Lung (tissue), 12 donors: ENCODE measurements around the gene AGMO. TPM values are rescaled to one million over a fixed set of nuclear protein-coding genes. Genes with fewer than 3 reads are reported as not detected.
A peak's percentile ranks its signal among the peaks of the same experiment; 100 is the strongest.

Experiments used
- ATAC-seq: fragments of 200-7000 bp; cut with Tn5 transposase; one replicate; pipeline ENCODE4 v1.9.1; 2020; ENCODE audit warnings: moderate number of reproducible peaks; ENCODE audit not compliant: insufficient read depth, low FRiP score
- DNase-seq, 3 donors: peaks; one replicate each; pipeline ENCODE4 v3.0.0-alpha.2; 2013 to 2017
- H3K27ac ChIP-seq, 2 donors: one replicate each; pipeline ENCODE4 v1.5.1; 2013; ENCODE audit warnings: mild to moderate bottlenecking in 2 of 2, moderate library complexity in 2 of 2, control low read depth in 1 of 2, inconsistent platforms in 1 of 2, low read depth in 1 of 2, low read length in 1 of 2
- H3K27me3 ChIP-seq, 3 donors: one replicate each; pipeline ENCODE4 v1.5.1; 2013; ENCODE audit warnings: low read length in 2 of 3; ENCODE audit not compliant: control insufficient read depth in 3 of 3, insufficient read depth in 3 of 3
- H3K36me3 ChIP-seq, 4 donors: one replicate each; pipeline ENCODE4 v1.5.1; 2013; ENCODE audit warnings: low read length in 4 of 4, mild to moderate bottlenecking in 1 of 4, moderate library complexity in 1 of 4; ENCODE audit not compliant: control insufficient read depth in 4 of 4, insufficient read depth in 4 of 4
- H3K4me1 ChIP-seq, 5 donors: one replicate each; pipeline ENCODE4 v1.5.1; 2013; ENCODE audit warnings: low read length in 5 of 5, mild to moderate bottlenecking in 2 of 5, moderate library complexity in 1 of 5; ENCODE audit not compliant: control insufficient read depth in 5 of 5, insufficient read depth in 5 of 5
- H3K4me3 ChIP-seq: one replicate; pipeline ENCODE4 v1.5.1; 2013; ENCODE audit warnings: mild to moderate bottlenecking, control low read depth, moderate library complexity
- H3K9ac ChIP-seq, 2 donors: one replicate each; pipeline ENCODE4 v1.5.1; 2013; ENCODE audit warnings: low read length in 2 of 2, control low read depth in 1 of 2; ENCODE audit not compliant: insufficient read depth in 1 of 2
- H3K9me3 ChIP-seq, 4 donors: one replicate each; pipeline ENCODE4 v1.5.1; 2013; ENCODE audit warnings: low read length in 3 of 4, mild to moderate bottlenecking in 1 of 4, moderate library complexity in 1 of 4; ENCODE audit not compliant: control insufficient read depth in 4 of 4, insufficient read depth in 3 of 4
- CTCF ChIP-seq: IDR thresholded peaks from 2 replicates; pipeline ENCODE4 v1.5.1; 2012; ENCODE audit warnings: mild to moderate bottlenecking; ENCODE audit errors: control extremely low read depth, extremely low read depth
- WGBS, 2 donors: extraction: QIAGEN DNeasy Blood & Tissue Kit; methylation state at CpG; one replicate each; pipeline ENCODE4 v1.1.7; 2013; 5-methylcytosine and 5-hydroxymethylcytosine counted together
- polyA plus RNA-seq, 2 donors: library from polyadenylated mRNA; stranded (reverse); fragments of 200-250 nt; gene quantifications; one replicate each; pipeline ENCODE4 v1.2.1, GENCODE V29; 2013
- total RNA-seq, 2 donors: library from RNA; depleted of rRNA in 1 of 2; stranded (reverse); fragments of >200 nt in 1 of 2; gene quantifications; one replicate each; pipeline ENCODE4 v1.2.1, GENCODE V29; 2014 to 2021
- donor health status: control.
- donor health status: control.
- donor health status: Bipolar disorder and iron deficiency.
- donor health status: healthy.
- donor health status: DM: yes; HTN: yes; CAD: no.

AGMO gene
- total and polyA plus RNA-seq, 4 donors: 0.03 to 0.74 (median 0.11) TPM

- WGBS, 2 donors: 90 to 93% methylated on average over 3 of the region's 3 CpGs
- Histone ChIP-seq H3K27ac (no peak overlapping the region), H3K27me3 (no peaks in the 10 kb centered on the region), H3K9ac (no peak overlapping the region), H3K4me3 (no peak overlapping the region), H3K9me3 (peaks cover 0 to 5% (median 2%) of the 10 kb centered on the region in 4 donors), H3K4me1 (peaks cover 0 to 5% (median 0%) of the 10 kb centered on the region in 5 donors), H3K36me3 (no peaks in the 10 kb centered on the region)
- ATAC-seq (no peak), DNase-seq (no peak)
- TF ChIP-seq CTCF: no peak
Observed at GRCh38 chr7:15584575-15584974, 22.8 kb upstream of the AGMO start.

- Histone ChIP-seq H3K27me3 (no peaks in the 10 kb centered on the region), H3K27ac (no peak overlapping the region), H3K9me3 (peaks cover 0 to 5% (median 2%) of the 10 kb centered on the region in 4 donors), H3K4me1 (peaks cover 0 to 5% (median 0%) of the 10 kb centered on the region in 5 donors), H3K4me3 (no peak overlapping the region), H3K36me3 (no peaks in the 10 kb centered on the region), H3K9ac (no peak overlapping the region)
- ATAC-seq: no peak
- no peak for TF ChIP-seq CTCF
- WGBS, 2 donors: 83 to 94% methylated on average over 1 of the region's 1 CpG
- DNase-seq: peak in 1 of 3 donors; percentile 32
Observed at GRCh38 chr7:15582773-15583172, 21.0 kb upstream of the AGMO start.

GRCh38 chr7:15581352-15581951 is 19.6 kb upstream of the AGMO start:
- no peak for ATAC-seq

More at GRCh38 chr7:15581352-15581951, 19.6 kb upstream of the AGMO start:
- peak in 2 of 3 donors; percentile 28 to 36 for DNase-seq
- no peak for TF ChIP-seq CTCF
- Histone ChIP-seq H3K36me3 (no peaks in the 10 kb centered on the region), H3K27ac (no peak overlapping the region), H3K9me3 (peaks cover 0 to 5% (median 2%) of the 10 kb centered on the region in 4 donors), H3K4me1 (peaks cover 0 to 5% (median 0%) of the 10 kb centered on the region in 5 donors), H3K27me3 (no peaks in the 10 kb centered on the region), H3K9ac (no peak overlapping the region), H3K4me3 (no peak overlapping the region)
- WGBS, 2 donors: 60 to 84% methylated on average over 3 of the region's 3 CpGs
